ENCODE measurements around the gene AMDHD2. TPM values are rescaled to one million over a fixed set of nuclear protein-coding genes. Genes with fewer than 3 reads are reported as not detected.
A peak's percentile ranks its signal among the peaks of the same experiment; 100 is the strongest.

The AMDHD2 gene
- total and polyA plus RNA-seq, 2 of the 8 experiments (the other 6 are each of a cell fraction or from before 2014, with no cell fraction given) = 43.0 to 54.6 TPM

GRCh38 chr16:2499890-2500429, 20.2 kb upstream of the AMDHD2 start:
- Histone ChIP-seq H2AK5ac (ENCODE audit: low read depth, low read length) (no peak overlapping the region), H2BK12ac (ENCODE audit: low read depth, low read length) (no peak overlapping the region), H3K4me3 (ENCODE audit: extremely low read depth in 1 of 4, insufficient read depth in 2 of 4, low read depth in 3 of 4, low read length in 4 of 4) (no peak overlapping the region), H2BK15ac (ENCODE audit: low read length) (no peak overlapping the region), H2BK20ac (ENCODE audit: low read length) (no peak overlapping the region), H3K36me3 (ENCODE audit: control insufficient read depth in 2 of 4, insufficient read depth in 4 of 4, low read length in 3 of 4) (peaks cover 0 to 15% (median 4%) of the 10 kb centered on the region in 4 experiments; a peak in 4 of 8 replicates), H3K14ac (ENCODE audit: insufficient read length) (no peak overlapping the region), H3K4me2 (ENCODE audit: insufficient read depth in 1 of 2, low read depth in 2 of 2, low read length in 2 of 2) (no peak overlapping the region), H3K18ac (ENCODE audit: extremely low read depth, low read length) (no peak overlapping the region), H3K23ac (ENCODE audit: insufficient read length) (no peak overlapping the region), H3K9ac (replicated peaks in 1 of 4; ENCODE audit: extremely low read depth in 1 of 4, low read depth in 3 of 4, low read length in 3 of 4) (no peak overlapping the region), H4K8ac (ENCODE audit: extremely low read depth, insufficient read depth, low read length) (peak overlapping the region; percentile 46; the same call in 1 of the 2 replicates), H3K56ac (replicated peaks; ENCODE audit: insufficient read length, low read depth, low read length) (no peak overlapping the region), H3K4ac (replicated peaks; ENCODE audit: insufficient read length, low read depth, low read length) (no peak overlapping the region), H3K27ac (ENCODE audit: low read depth, low read length) (no peak overlapping the region), H4K5ac (ENCODE audit: insufficient read length, low read depth, low read length) (no peak overlapping the region), H2AFZ (ENCODE audit: low read length) (no peak overlapping the region), H2BK120ac (replicated peaks; ENCODE audit: low read depth, low read length) (no peak overlapping the region), H3K4me1 (replicated peaks in 1 of 4; ENCODE audit: control insufficient read depth in 3 of 4, insufficient read depth in 4 of 4, low read length in 3 of 4) (peaks cover 0 to 16% (median 9%) of the 10 kb centered on the region in 4 experiments; a peak in 6 of 7 replicates), H3K79me2 (ENCODE audit: control insufficient read depth in 1 of 2, insufficient read depth in 2 of 2, low read length in 2 of 2) (no peaks in the 10 kb centered on the region), H4K91ac (replicated peaks; ENCODE audit: insufficient read length, low read length) (no peak overlapping the region), H4K20me1 (replicated peaks in 1 of 2; ENCODE audit: control insufficient read depth in 1 of 2, insufficient read depth in 2 of 2, low read length in 2 of 2) (peaks cover 2 to 4% of the 10 kb centered on the region in 2 experiments), H3K9me3 (ENCODE audit: insufficient read depth in 2 of 2, low read depth in 1 of 2, low read length in 1 of 2) (no peaks in the 10 kb centered on the region), H3K23me2 (ENCODE audit: low read depth, low read length) (no peaks in the 10 kb centered on the region), H3K27me3 (replicated peaks in 1 of 4; ENCODE audit: control insufficient read depth in 3 of 4, extremely low read depth in 1 of 4, insufficient read depth in 3 of 4, low read length in 3 of 4) (no peaks in the 10 kb centered on the region; a peak in 1 of 7 replicates), H3K79me1 (ENCODE audit: low read depth, low read length) (no peaks in the 10 kb centered on the region; the same call in 1 of the 2 replicates), H2BK5ac (ENCODE audit: low read depth, low read length) (no peak overlapping the region)
- no peak for FAIRE-seq
- ChIA-PET CTCF (ENCODE audit: partially characterized antibody) (interaction anchor here (0.6 to 3.3 kb wide), 17 partner anchors 8 to 459 kb away, joined by 3 to 32 read pairs (median 5); partner anchors contain the start of gene TEDC2), POLR2A (ENCODE audit: partially characterized antibody) (interaction anchor here (1.0 to 1.8 kb wide), 4 partner anchors 14 to 345 kb away, joined by 4 to 10 read pairs (median 4); partner anchors contain the start of gene ATP6V0C)
- WGBS, 2 experiments (ENCODE audit: extremely low coverage in 1 of 2, insufficient coverage in 1 of 2, insufficient read length in 1 of 2, insufficient replicate concordance in 2 of 2, low coverage in 1 of 2, low lambda C conversion rate in 2 of 2, missing lambda C conversion rate in 1 of 2) = 97% methylated on average over 11 of the region's 29 CpGs; no CpG with 5 or more reads in 1 of the 2 experiments
- no peak for DNase-seq (ENCODE audit: low read depth in 1 of 2, low spot score in 2 of 2)
- TF ChIP-seq NRF1 (IDR thresholded peaks at IDR 0.05; ENCODE audit: low read depth, low read length) = no peak

All from H1 (cell line).